Activated naive CD4-positive, alpha-beta T cell treated with anti-CD3 and anti-CD28 coated beads for 36 hours (primary cell): ENCODE results near the gene RXRA. TPM values are rescaled to one million over a fixed set of nuclear protein-coding genes. Genes with fewer than 3 reads are reported as not detected.

Experiments used
- CTCF ChIA-PET: fragments of 350-600 bp; sonication (Branson Sonifier 250); formaldehyde crosslinking; loops from one replicate; lab custom pipeline; 2021; ENCODE audit warnings: antibody characterized with exemption; lab: Charles Lee
- DNase-seq: peaks from one replicate; pipeline ENCODE4 v3.0.0-alpha.2; 2020
- H3K27ac Mint-ChIP-seq: one replicate; pipeline ENCODE4 v1.8.0; 2021; ENCODE audit warnings: mild to moderate bottlenecking, mixed read lengths
- H3K27me3 Mint-ChIP-seq: one replicate; pipeline ENCODE4 v1.8.0; 2021; ENCODE audit warnings: low read depth, mixed read lengths
- H3K36me3 Mint-ChIP-seq: one replicate; pipeline ENCODE4 v1.8.0; 2021; ENCODE audit warnings: low read depth, mixed read lengths
- H3K4me1 Mint-ChIP-seq: one replicate; pipeline ENCODE4 v1.8.0; 2021; ENCODE audit warnings: low read depth, mixed read lengths
- H3K4me3 Mint-ChIP-seq: one replicate; pipeline ENCODE4 v1.8.0; 2021; ENCODE audit warnings: mild to moderate bottlenecking, moderate library complexity, mixed read lengths
- H3K9me3 Mint-ChIP-seq: one replicate; pipeline ENCODE4 v1.8.0; 2021; ENCODE audit warnings: mixed read lengths
- intact Hi-C: fragments of 100-400 bp; cut with micrococcal nuclease; formaldehyde crosslinking; loops from one replicate; pipeline ENCODE4 v1.15.1; 2023
- total RNA-seq, 2 experiments: library from RNA; stranded (reverse); gene quantifications; one replicate each; pipeline ENCODE4 v1.2.3, GENCODE V29; 2021

RXRA gene
- total RNA-seq, 2 experiments from 2014 or later: 2.1 to 2.2 TPM

GRCh38 chr9:134460896-134461295 is 134.6 kb downstream of the RXRA start:
- Mint-ChIP-seq H3K27ac (no peak overlapping the region), H3K36me3 (no peaks in the 10 kb centered on the region), H3K9me3 (no peaks in the 10 kb centered on the region), H3K4me3 (no peak overlapping the region), H3K27me3 (no peaks in the 10 kb centered on the region), H3K4me1 (peaks cover 12% of the 10 kb centered on the region)
- intact Hi-C loops: no loop called here
- no peak for DNase-seq
- CTCF ChIA-PET: no interaction called here

GRCh38 chr9:134461426-134461982 is 135.2 kb downstream of the RXRA start:
- no peaks in the 10 kb centered on the region for H3K9me3 Mint-ChIP-seq
- DNase-seq: no peak
- no peak overlapping the region for H3K27ac Mint-ChIP-seq
- intact Hi-C loops: no loop called here
- CTCF ChIA-PET: no interaction called here
- no peak overlapping the region for H3K4me3 Mint-ChIP-seq
- no peaks in the 10 kb centered on the region for H3K36me3 Mint-ChIP-seq
- no peaks in the 10 kb centered on the region for H3K27me3 Mint-ChIP-seq
- peaks cover 8% of the 10 kb centered on the region for H3K4me1 Mint-ChIP-seq

GRCh38 chr9:134462318-134462717 is 136.1 kb downstream of the RXRA start:
- H3K36me3 Mint-ChIP-seq: no peaks in the 10 kb centered on the region
- intact Hi-C loops: no loop called here
- no peaks in the 10 kb centered on the region for H3K9me3 Mint-ChIP-seq
- H3K27me3 Mint-ChIP-seq: no peaks in the 10 kb centered on the region
- no peak overlapping the region for H3K4me3 Mint-ChIP-seq
- DNase-seq: no peak
- H3K27ac Mint-ChIP-seq: no peak overlapping the region
- peaks cover under 1% of the 10 kb centered on the region for H3K4me1 Mint-ChIP-seq
- CTCF ChIA-PET: interaction anchor here (0.5 kb wide), 1 partner anchor 192 kb away, joined by 3 read pairs; no protein-coding TSS in a partner anchor

GRCh38 chr9:134463280-134463679 is 137.0 kb downstream of the RXRA start:
- intact Hi-C loops: no loop called here
- Mint-ChIP-seq H3K27ac (no peak overlapping the region), H3K36me3 (no peaks in the 10 kb centered on the region), H3K4me1 (no peaks in the 10 kb centered on the region), H3K9me3 (no peaks in the 10 kb centered on the region), H3K4me3 (no peak overlapping the region), H3K27me3 (no peaks in the 10 kb centered on the region)
- CTCF ChIA-PET: interaction anchor here (1.4 kb wide), 1 partner anchor 15 kb away, joined by 7 read pairs; no protein-coding TSS in a partner anchor
- no peak for DNase-seq

GRCh38 chr9:134466869-134467616 is 140.8 kb downstream of the RXRA start:
- Mint-ChIP-seq H3K9me3 (no peaks in the 10 kb centered on the region), H3K27ac (no peak overlapping the region), H3K4me1 (no peaks in the 10 kb centered on the region), H3K4me3 (no peak overlapping the region), H3K36me3 (no peaks in the 10 kb centered on the region), H3K27me3 (no peaks in the 10 kb centered on the region)
- DNase-seq: no peak
- CTCF ChIA-PET: no interaction called here
- intact Hi-C loops: no loop called here

GRCh38 chr9:134468358-134468757 is 142.1 kb downstream of the RXRA start:
- CTCF ChIA-PET: no interaction called here
- H3K36me3 Mint-ChIP-seq: no peaks in the 10 kb centered on the region
- intact Hi-C loops: no loop called here
- no peak overlapping the region for H3K4me3 Mint-ChIP-seq
- H3K9me3 Mint-ChIP-seq: no peaks in the 10 kb centered on the region
- no peaks in the 10 kb centered on the region for H3K27me3 Mint-ChIP-seq
- DNase-seq: no peak
- H3K4me1 Mint-ChIP-seq: no peaks in the 10 kb centered on the region
- H3K27ac Mint-ChIP-seq: no peak overlapping the region

- no peak overlapping the region for H3K4me3 Mint-ChIP-seq
- intact Hi-C loops: no loop called here
- H3K4me1 Mint-ChIP-seq: no peaks in the 10 kb centered on the region
- DNase-seq: no peak
- H3K9me3 Mint-ChIP-seq: no peaks in the 10 kb centered on the region
- H3K36me3 Mint-ChIP-seq: no peaks in the 10 kb centered on the region
- CTCF ChIA-PET: no interaction called here
- no peak overlapping the region for H3K27ac Mint-ChIP-seq
- H3K27me3 Mint-ChIP-seq: no peaks in the 10 kb centered on the region
Observed at GRCh38 chr9:134469041-134469875, 143.0 kb downstream of the RXRA start.

GRCh38 chr9:134472256-134472655 is 146.0 kb downstream of the RXRA start:
- Mint-ChIP-seq H3K4me1 (peaks cover 10% of the 10 kb centered on the region), H3K27me3 (no peaks in the 10 kb centered on the region), H3K9me3 (no peaks in the 10 kb centered on the region), H3K4me3 (no peak overlapping the region), H3K36me3 (no peaks in the 10 kb centered on the region), H3K27ac (no peak overlapping the region)
- no peak for DNase-seq
- intact Hi-C loops: no loop called here
- CTCF ChIA-PET: no interaction called here

GRCh38 chr9:134473141-134474054 is 147.1 kb downstream of the RXRA start:
- intact Hi-C loops: no loop called here
- CTCF ChIA-PET: no interaction called here
- Mint-ChIP-seq H3K36me3 (no peaks in the 10 kb centered on the region), H3K27me3 (no peaks in the 10 kb centered on the region), H3K4me3 (no peak overlapping the region), H3K9me3 (no peaks in the 10 kb centered on the region), H3K27ac (no peak overlapping the region), H3K4me1 (peaks cover 10% of the 10 kb centered on the region)
- no peak for DNase-seq

- DNase-seq: no peak
- CTCF ChIA-PET: interaction anchor here (1.4 kb wide), 1 partner anchor 25 kb away, joined by 5 read pairs; no protein-coding TSS in a partner anchor
- intact Hi-C loops: no loop called here
- Mint-ChIP-seq H3K4me1 (peaks cover 10% of the 10 kb centered on the region), H3K27ac (no peak overlapping the region), H3K9me3 (no peaks in the 10 kb centered on the region), H3K36me3 (no peaks in the 10 kb centered on the region), H3K27me3 (no peaks in the 10 kb centered on the region), H3K4me3 (no peak overlapping the region)
Observed at GRCh38 chr9:134474055-134474370, 147.8 kb downstream of the RXRA start.

- DNase-seq: peak; percentile 75
- Mint-ChIP-seq H3K9me3 (no peaks in the 10 kb centered on the region), H3K27me3 (no peaks in the 10 kb centered on the region), H3K27ac (peak overlapping the region; percentile 79), H3K4me3 (peak overlapping the region; percentile 36), H3K4me1 (peaks cover 10% of the 10 kb centered on the region), H3K36me3 (no peaks in the 10 kb centered on the region)
- intact Hi-C loops: loop anchor here (1.0 kb wide), 1 partner anchor 84 kb away; no protein-coding TSS in a partner anchor
- CTCF ChIA-PET: interaction anchor here (0.6 to 1.4 kb wide), 2 partner anchors 26 kb away, joined by 3 to 5 read pairs; no protein-coding TSS in a partner anchor
Observed at GRCh38 chr9:134475011-134475790, 148.9 kb downstream of the RXRA start.
